GM18505 (cell line): ENCODE data around the gene GSTP1.

Experiments used
- ATAC-seq: cut with Tn5 transposase; IDR thresholded peaks from one replicate; pipeline ENCODE4 v1.9.1; 2021; ENCODE audit not compliant: unreplicated experiment
- POLR2A ChIP-seq: IDR thresholded peaks from 4 replicates; pipeline ENCODE4 v1.6.1; 2011; ENCODE audit warnings: borderline replicate concordance; ENCODE audit not compliant: insufficient read depth, insufficient read length; ENCODE audit errors: extremely low read depth

GSTP1 gene

GRCh38 chr11:67608486-67608885 is 24.9 kb downstream of the GSTP1 start:
- no peak for ATAC-seq
- TF ChIP-seq POLR2A = no peak

- no peak for TF ChIP-seq POLR2A
- ATAC-seq = no peak
These were observed 25.7 kb downstream of the GSTP1 start for GRCh38 chr11:67609316-67609715.

GRCh38 chr11:67610302-67610868 is 26.8 kb downstream of the GSTP1 start:
- ATAC-seq = no peak

GRCh38 chr11:67611165-67611564 is 27.6 kb downstream of the GSTP1 start:
- TF ChIP-seq POLR2A = no peak
- no peak for ATAC-seq

More at GRCh38 chr11:67610302-67610868, 26.8 kb downstream of the GSTP1 start:
- no peak for TF ChIP-seq POLR2A

GRCh38 chr11:67611704-67612587 is 28.3 kb downstream of the GSTP1 start:
- TF ChIP-seq POLR2A = no peak
- ATAC-seq = no peak

GRCh38 chr11:67612751-67613150 is 29.1 kb downstream of the GSTP1 start:
- no peak for ATAC-seq
- no peak for TF ChIP-seq POLR2A

GRCh38 chr11:67613313-67613959 is 29.8 kb downstream of the GSTP1 start:
- no peak for TF ChIP-seq POLR2A
- peak; percentile 1 for ATAC-seq

GRCh38 chr11:67613960-67614715 is 30.5 kb downstream of the GSTP1 start:
- ATAC-seq = peak; percentile 65
- peak; percentile 85 for TF ChIP-seq POLR2A

- no peak for TF ChIP-seq POLR2A
- no peak for ATAC-seq
These were observed 31.4 kb downstream of the GSTP1 start for GRCh38 chr11:67614730-67615714.

- no peak for ATAC-seq
- no peak for TF ChIP-seq POLR2A
These were observed 32.3 kb downstream of the GSTP1 start for GRCh38 chr11:67615728-67616430.

GRCh38 chr11:67616431-67617242 is 33.0 kb downstream of the GSTP1 start:
- TF ChIP-seq POLR2A = no peak
- ATAC-seq = no peak
